Smooth muscle cell (in vitro differentiated cells): ENCODE results near the gene EPN1. TPM values are rescaled to one million over a fixed set of nuclear protein-coding genes. Genes with fewer than 3 reads are reported as not detected.

Experiments used
- DNase-seq: peaks from one replicate; lab custom pipeline; 2025; ENCODE audit not compliant: unreplicated experiment; lab: John Stamatoyannopoulos, UW
- H2AFZ ChIP-seq: fragments of 200-600 bp; sonication (generic); 2 replicates; pipeline ENCODE4 v1.6.0; 2016; ENCODE audit warnings: antibody characterized with exemption, low read depth, mild to moderate bottlenecking
- H3F3A ChIP-seq: fragments of 200-600 bp; sonication (generic); 2 replicates; pipeline ENCODE4 v1.6.0; 2017; ENCODE audit warnings: antibody characterized with exemption, low read depth
- H3K27ac ChIP-seq: fragments of 200-600 bp; sonication (generic); 2 replicates; pipeline ENCODE4 v1.5.1; 2016; ENCODE audit warnings: low read depth, mild to moderate bottlenecking
- H3K27me3 ChIP-seq: fragments of 200-600 bp; sonication (generic); 2 replicates; pipeline ENCODE4 v1.6.1; 2016; ENCODE audit warnings: low read depth, mild to moderate bottlenecking
- H3K36me3 ChIP-seq: fragments of 200-600 bp; sonication (generic); 2 replicates; pipeline ENCODE4 v1.5.1; 2016; ENCODE audit warnings: low read depth
- H3K4me1 ChIP-seq: fragments of 200-600 bp; sonication (generic); 2 replicates; pipeline ENCODE4 v1.5.1; 2016; ENCODE audit warnings: low read depth
- H3K4me2 ChIP-seq: fragments of 200-600 bp; sonication (generic); 2 replicates; pipeline ENCODE4 v1.6.0; 2016; ENCODE audit warnings: mild to moderate bottlenecking
- H3K4me3 ChIP-seq: fragments of 200-600 bp; sonication (generic); 2 replicates; pipeline ENCODE4 v1.5.1; 2016; ENCODE audit warnings: mild to moderate bottlenecking
- H3K79me2 ChIP-seq: fragments of 200-600 bp; sonication (generic); 2 replicates; pipeline ENCODE4 v1.6.0; 2016; ENCODE audit warnings: low read depth, mild to moderate bottlenecking
- H3K9ac ChIP-seq: fragments of 200-600 bp; sonication (generic); 2 replicates; pipeline ENCODE4 v1.6.0; 2016; ENCODE audit warnings: low read depth
- H3K9me3 ChIP-seq: fragments of 200-600 bp; sonication (generic); replicated peaks from 2 replicates; pipeline ENCODE4 v1.5.1; 2016; ENCODE audit warnings: low read depth
- H4K20me1 ChIP-seq: fragments of 200-600 bp; sonication (generic); 2 replicates; pipeline ENCODE4 v1.6.0; 2016; ENCODE audit warnings: low read depth
- WGBS: methylation state at CpG from one replicate; pipeline ENCODE4 v1.1.7; 2016; ENCODE audit warnings: low lambda C conversion rate; 5-methylcytosine and 5-hydroxymethylcytosine counted together
- polyA plus RNA-seq: library from polyadenylated mRNA; unstranded; fragments of >200 nt; fragmentation: Nextera tagmentation; extraction: Ambion mirVana; gene quantifications from 2 replicates; pipeline ENCODE4 v1.2.1, GENCODE V29; 2016
- total RNA-seq: library from RNA; depleted of rRNA; stranded (reverse); fragments of >200 nt; gene quantifications from 2 replicates; pipeline ENCODE4 v1.2.3, GENCODE V29; 2014
- TF ChIP-seq, protein P1 (sequence below): fragments of 200-600 bp; sonication (generic); IDR thresholded peaks from 2 replicates; pipeline ENCODE4 v1.5.1; 2017; ENCODE audit warnings: borderline replicate concordance, mild to moderate bottlenecking, antibody characterized with exemption; ENCODE audit not compliant: insufficient read depth, poor library complexity, severe bottlenecking

The EPN1 gene
- total and polyA plus RNA-seq, 2 experiments from 2014 or later = 25.3 to 121 TPM

DNA sequence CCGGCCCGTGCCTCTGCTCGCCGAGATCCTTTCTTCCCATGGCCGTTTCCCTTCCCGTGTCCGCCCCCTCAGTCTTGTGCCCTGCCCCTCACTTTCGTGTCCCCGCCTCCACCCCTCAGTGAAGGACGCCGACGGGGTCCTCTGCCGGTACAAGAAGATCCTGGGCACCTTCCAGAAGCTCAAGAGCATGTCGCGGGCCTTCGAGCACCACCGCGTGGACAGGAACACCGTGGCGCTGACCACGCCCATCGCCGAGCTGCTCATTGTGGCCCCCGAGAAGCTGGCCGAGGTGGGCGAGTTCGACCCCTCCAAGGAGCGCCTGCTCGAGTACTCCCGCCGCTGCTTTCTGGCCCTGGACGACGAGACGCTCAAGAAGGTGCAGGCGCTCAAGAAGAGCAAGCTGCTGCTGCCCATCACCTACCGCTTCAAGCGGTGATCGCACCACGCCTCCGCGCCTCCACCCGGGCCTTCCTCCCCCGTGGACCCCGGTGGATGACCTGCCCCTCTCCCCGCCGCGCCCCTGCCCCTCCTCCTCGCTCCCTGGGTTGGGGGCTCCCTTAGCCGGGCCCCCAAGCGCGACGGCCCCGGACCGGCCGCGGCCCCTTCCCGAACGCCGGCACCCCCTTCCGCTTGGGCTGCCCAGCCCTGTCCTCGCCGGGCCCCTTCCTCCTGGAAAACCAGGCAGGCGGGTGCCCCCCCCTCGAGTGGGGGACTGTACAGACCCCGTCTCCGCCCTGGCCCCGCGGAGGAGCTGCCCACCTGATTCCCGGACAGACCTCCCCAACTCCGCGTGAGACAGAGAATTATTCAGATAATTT lies 22.5 kb upstream of the EPN1 start:
- Histone ChIP-seq H3F3A (peaks cover under 1% of the 10 kb centered on the region), H4K20me1 (peaks cover 21% of the 10 kb centered on the region), H3K9ac (no peak overlapping the region), H3K9me3 (no peaks in the 10 kb centered on the region), H3K4me1 (peaks cover 15% of the 10 kb centered on the region), H3K36me3 (no peaks in the 10 kb centered on the region), H3K4me3 (peak overlapping the region; percentile 86), H3K79me2 (peaks cover 26% of the 10 kb centered on the region), H2AFZ (no peak overlapping the region), H3K4me2 (peak overlapping the region; percentile 81), H3K27ac (no peak overlapping the region), H3K27me3 (no peaks in the 10 kb centered on the region)
- TF ChIP-seq, protein P1, sequence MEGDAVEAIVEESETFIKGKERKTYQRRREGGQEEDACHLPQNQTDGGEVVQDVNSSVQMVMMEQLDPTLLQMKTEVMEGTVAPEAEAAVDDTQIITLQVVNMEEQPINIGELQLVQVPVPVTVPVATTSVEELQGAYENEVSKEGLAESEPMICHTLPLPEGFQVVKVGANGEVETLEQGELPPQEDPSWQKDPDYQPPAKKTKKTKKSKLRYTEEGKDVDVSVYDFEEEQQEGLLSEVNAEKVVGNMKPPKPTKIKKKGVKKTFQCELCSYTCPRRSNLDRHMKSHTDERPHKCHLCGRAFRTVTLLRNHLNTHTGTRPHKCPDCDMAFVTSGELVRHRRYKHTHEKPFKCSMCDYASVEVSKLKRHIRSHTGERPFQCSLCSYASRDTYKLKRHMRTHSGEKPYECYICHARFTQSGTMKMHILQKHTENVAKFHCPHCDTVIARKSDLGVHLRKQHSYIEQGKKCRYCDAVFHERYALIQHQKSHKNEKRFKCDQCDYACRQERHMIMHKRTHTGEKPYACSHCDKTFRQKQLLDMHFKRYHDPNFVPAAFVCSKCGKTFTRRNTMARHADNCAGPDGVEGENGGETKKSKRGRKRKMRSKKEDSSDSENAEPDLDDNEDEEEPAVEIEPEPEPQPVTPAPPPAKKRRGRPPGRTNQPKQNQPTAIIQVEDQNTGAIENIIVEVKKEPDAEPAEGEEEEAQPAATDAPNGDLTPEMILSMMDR = no peak
- no peak for DNase-seq
- WGBS = 31% methylated on average over 39 of the region's 71 CpGs

DNA sequence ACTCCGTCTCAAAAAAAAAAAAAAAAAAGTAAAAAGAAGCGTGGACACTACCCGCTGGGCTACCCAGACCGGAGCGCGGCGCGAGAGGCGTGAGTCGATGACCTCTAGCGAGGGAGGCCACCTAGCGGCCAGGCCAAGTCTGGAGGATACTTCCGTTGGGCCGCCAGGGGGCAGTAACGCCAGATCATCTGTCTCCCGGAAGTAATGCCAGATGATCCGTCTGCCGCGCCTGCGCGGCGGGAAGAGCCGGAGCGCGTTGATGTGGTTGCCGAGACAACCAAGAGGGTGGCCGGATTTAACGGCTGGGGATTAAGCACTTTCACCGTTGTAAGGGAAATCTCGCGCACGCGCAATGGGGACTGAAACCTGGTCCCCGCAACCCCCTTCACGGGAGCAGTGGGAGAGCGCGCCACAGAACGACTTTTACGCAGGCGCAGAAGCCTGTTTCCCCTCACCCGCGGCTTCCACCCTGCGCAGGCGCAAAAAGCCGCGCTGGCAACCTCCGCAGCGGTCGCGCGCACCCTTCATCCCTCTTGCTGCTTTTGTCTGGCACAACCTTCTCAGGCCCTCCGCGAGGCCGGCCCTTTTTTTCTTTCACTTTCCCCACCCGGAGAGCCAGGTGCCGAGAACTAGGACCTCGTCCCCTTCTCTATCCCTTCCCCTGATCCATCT lies 21.2 kb upstream of the EPN1 start:
- H3K9ac ChIP-seq = peak overlapping the region; percentile 99
- H2AFZ ChIP-seq = peak overlapping the region; percentile 37
- H3K79me2 ChIP-seq = peaks cover 36% of the 10 kb centered on the region
- DNase-seq = peak; percentile 98
- TF ChIP-seq, protein P1 = peak; percentile 99
- H3K27ac ChIP-seq = peak overlapping the region; percentile 97
- no peaks in the 10 kb centered on the region for H3K9me3 ChIP-seq
- H4K20me1 ChIP-seq = peaks cover 34% of the 10 kb centered on the region
- H3K4me2 ChIP-seq = peak overlapping the region; percentile 98
- 1% methylated on average over 57 of the region's 57 CpGs for WGBS
- peak overlapping the region; percentile 86 for H3K4me3 ChIP-seq
- no peaks in the 10 kb centered on the region for H3F3A ChIP-seq
- H3K4me1 ChIP-seq = peaks cover 23% of the 10 kb centered on the region
- no peaks in the 10 kb centered on the region for H3K27me3 ChIP-seq
- no peaks in the 10 kb centered on the region for H3K36me3 ChIP-seq

DNA sequence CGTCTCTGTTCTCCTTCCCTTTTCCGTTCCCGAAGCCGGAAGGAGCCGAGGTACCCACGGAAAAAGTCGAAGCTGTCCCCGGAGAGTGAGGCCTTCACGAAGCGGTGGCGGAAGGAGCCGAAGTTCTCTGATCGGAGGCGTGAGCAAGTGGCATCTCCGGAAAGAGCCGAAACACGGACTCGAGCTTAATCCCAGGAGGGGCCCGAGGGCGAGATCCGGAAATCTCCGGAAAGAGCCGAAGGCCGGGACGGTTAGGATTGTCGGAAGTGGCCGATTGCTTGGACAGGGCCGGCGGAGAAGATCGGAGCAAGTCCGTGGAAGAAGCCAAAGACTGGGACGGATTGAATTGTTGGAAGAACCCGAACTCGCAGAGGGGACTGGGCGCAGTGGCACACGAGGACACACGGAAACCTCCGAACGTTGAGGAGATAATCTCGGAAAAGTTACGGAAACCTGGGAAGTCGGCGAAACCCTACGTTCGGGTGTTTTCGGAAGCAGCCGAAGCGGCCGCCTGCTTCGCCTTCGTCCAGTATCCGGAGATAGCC lies 20.6 kb upstream of the EPN1 start:
- Histone ChIP-seq H3K4me2 (peak overlapping the region; percentile 98), H3K27me3 (no peaks in the 10 kb centered on the region), H3K27ac (peak overlapping the region; percentile 97), H3K36me3 (no peaks in the 10 kb centered on the region), H3K9ac (peak overlapping the region; percentile 99), H2AFZ (peak overlapping the region; percentile 67), H4K20me1 (peaks cover 40% of the 10 kb centered on the region), H3K79me2 (peaks cover 42% of the 10 kb centered on the region), H3K4me1 (peaks cover 23% of the 10 kb centered on the region), H3K9me3 (no peaks in the 10 kb centered on the region), H3F3A (no peaks in the 10 kb centered on the region), H3K4me3 (peak overlapping the region; percentile 86)
- DNase-seq = peak; percentile 98
- TF ChIP-seq, protein P1 = no peak
- WGBS = 1% methylated on average over 52 of the region's 52 CpGs
